ENCODE data around the gene KRTAP12-2.

- TF ChIP-seq, protein P1, sequence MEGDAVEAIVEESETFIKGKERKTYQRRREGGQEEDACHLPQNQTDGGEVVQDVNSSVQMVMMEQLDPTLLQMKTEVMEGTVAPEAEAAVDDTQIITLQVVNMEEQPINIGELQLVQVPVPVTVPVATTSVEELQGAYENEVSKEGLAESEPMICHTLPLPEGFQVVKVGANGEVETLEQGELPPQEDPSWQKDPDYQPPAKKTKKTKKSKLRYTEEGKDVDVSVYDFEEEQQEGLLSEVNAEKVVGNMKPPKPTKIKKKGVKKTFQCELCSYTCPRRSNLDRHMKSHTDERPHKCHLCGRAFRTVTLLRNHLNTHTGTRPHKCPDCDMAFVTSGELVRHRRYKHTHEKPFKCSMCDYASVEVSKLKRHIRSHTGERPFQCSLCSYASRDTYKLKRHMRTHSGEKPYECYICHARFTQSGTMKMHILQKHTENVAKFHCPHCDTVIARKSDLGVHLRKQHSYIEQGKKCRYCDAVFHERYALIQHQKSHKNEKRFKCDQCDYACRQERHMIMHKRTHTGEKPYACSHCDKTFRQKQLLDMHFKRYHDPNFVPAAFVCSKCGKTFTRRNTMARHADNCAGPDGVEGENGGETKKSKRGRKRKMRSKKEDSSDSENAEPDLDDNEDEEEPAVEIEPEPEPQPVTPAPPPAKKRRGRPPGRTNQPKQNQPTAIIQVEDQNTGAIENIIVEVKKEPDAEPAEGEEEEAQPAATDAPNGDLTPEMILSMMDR (IDR thresholded peaks at IDR 0.05): no peak
- TF ChIP-seq POLR2A (IDR thresholded peaks at IDR 0.05): no peak
Observed at GRCh38 chr21:44692798-44693512, 26.2 kb upstream of the KRTAP12-2 start.
